ENCODE results near the gene CYSRT1. TPM values are rescaled to one million over a fixed set of nuclear protein-coding genes. Genes with fewer than 3 reads are reported as not detected.

The CYSRT1 gene
- total and polyA plus RNA-seq, 2 donors (not counting 1 experiment from before 2014, with no cell fraction given): 0.22 to 0.51 TPM

DNA sequence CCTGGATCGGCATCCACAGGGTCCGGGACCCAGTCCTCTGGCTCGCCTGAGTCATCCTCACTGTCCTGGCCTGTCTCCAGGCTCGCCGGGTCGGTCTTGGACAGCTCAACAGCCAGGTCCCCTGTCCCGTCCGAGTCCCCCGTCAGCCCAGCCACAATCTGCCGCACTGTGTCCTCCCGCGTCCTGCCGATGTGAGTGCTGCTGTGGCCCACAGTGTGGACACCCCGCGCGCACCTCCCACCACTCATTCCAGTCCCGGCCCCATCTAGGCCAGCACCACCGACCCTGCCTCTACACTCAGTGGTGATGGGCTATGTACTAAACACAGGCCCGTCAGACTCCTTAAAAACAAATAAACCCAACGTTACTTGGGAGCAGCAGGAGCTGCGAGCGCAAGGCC lies 43.3 kb upstream of the CYSRT1 start:
- H3K79me2 ChIP-seq (ENCODE audit: control insufficient read depth, insufficient read depth, low read length): peaks cover 25% of the 10 kb centered on the region
- intact Hi-C loops (cut with micrococcal nuclease): no loop called here
- 97% methylated on average over 21 of the region's 22 CpGs for WGBS (ENCODE audit: insufficient coverage)
- DNase-seq (no peak), ATAC-seq (ENCODE audit: low read depth) (no peak)
- peaks cover 0 to 74% of the 10 kb centered on the region in 2 experiments for H3K36me3 ChIP-seq (replicated peaks in 1 of 2; ENCODE audit: control extremely low read depth in 1 of 2, control insufficient read depth in 1 of 2, extremely low read depth in 1 of 2, insufficient read depth in 2 of 2, low read length in 1 of 2)
- H3K27ac ChIP-seq (ENCODE audit: low read length in 2 of 2): no peak overlapping the region
- POLR2A ChIA-PET: no interaction called here
- no peak overlapping the region for H3K4me2 ChIP-seq (replicated peaks; ENCODE audit: low read depth, low read length, poor library complexity, severe bottlenecking)
- Mint-ChIP-seq H3K9me3 (ENCODE audit: insufficient read depth) (no peaks in the 10 kb centered on the region), H3K27ac (no peak overlapping the region), H3K27me3 (no peaks in the 10 kb centered on the region), H3K4me3 (no peak overlapping the region), H3K4me1 (peaks cover 6% of the 10 kb centered on the region)
- TF ChIP-seq EZH2 (IDR thresholded peaks at IDR 0.05; ENCODE audit: borderline replicate concordance, insufficient read depth, low read depth, low read length, poor library complexity, severe bottlenecking): no peak
- TF ChIP-seq, protein P1, sequence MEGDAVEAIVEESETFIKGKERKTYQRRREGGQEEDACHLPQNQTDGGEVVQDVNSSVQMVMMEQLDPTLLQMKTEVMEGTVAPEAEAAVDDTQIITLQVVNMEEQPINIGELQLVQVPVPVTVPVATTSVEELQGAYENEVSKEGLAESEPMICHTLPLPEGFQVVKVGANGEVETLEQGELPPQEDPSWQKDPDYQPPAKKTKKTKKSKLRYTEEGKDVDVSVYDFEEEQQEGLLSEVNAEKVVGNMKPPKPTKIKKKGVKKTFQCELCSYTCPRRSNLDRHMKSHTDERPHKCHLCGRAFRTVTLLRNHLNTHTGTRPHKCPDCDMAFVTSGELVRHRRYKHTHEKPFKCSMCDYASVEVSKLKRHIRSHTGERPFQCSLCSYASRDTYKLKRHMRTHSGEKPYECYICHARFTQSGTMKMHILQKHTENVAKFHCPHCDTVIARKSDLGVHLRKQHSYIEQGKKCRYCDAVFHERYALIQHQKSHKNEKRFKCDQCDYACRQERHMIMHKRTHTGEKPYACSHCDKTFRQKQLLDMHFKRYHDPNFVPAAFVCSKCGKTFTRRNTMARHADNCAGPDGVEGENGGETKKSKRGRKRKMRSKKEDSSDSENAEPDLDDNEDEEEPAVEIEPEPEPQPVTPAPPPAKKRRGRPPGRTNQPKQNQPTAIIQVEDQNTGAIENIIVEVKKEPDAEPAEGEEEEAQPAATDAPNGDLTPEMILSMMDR (IDR thresholded peaks at IDR 0.05): no peak
- H3K4me3 ChIP-seq (ENCODE audit: control extremely low read depth in 1 of 5, extremely low read depth in 1 of 5, insufficient read depth in 1 of 5, low read depth in 2 of 5, low read length in 4 of 5): no peak overlapping the region
- H3K9me3 ChIP-seq (ENCODE audit: control extremely low read depth in 1 of 3, control insufficient read depth in 2 of 3, insufficient read depth in 1 of 3, low read length in 2 of 3): no peaks in the 10 kb centered on the region
- CTCF ChIA-PET: interaction anchor here (1.2 kb wide), 1 partner anchor 120 kb away, joined by 3 read pairs; the partner anchor contains the start of gene NRARP
- no peak overlapping the region for H3K9ac ChIP-seq (ENCODE audit: low read length)
- H4K20me1 ChIP-seq (ENCODE audit: control insufficient read depth, insufficient read depth, low read length, poor library complexity, severe bottlenecking): peaks cover 56% of the 10 kb centered on the region
- no peaks in the 10 kb centered on the region for H3K27me3 ChIP-seq (replicated peaks in 1 of 4; ENCODE audit: control extremely low read depth in 1 of 4, control insufficient read depth in 3 of 4, insufficient read depth in 4 of 4, low read length in 3 of 4)
- no peak overlapping the region for H2AFZ ChIP-seq (ENCODE audit: insufficient read depth, low read depth, low read length, poor library complexity, severe bottlenecking)
- peaks cover 4 to 8% of the 10 kb centered on the region in 2 donors for H3K4me1 ChIP-seq (ENCODE audit: control insufficient read depth in 2 of 2, insufficient read depth in 2 of 2, low read length in 2 of 2)

DNA sequence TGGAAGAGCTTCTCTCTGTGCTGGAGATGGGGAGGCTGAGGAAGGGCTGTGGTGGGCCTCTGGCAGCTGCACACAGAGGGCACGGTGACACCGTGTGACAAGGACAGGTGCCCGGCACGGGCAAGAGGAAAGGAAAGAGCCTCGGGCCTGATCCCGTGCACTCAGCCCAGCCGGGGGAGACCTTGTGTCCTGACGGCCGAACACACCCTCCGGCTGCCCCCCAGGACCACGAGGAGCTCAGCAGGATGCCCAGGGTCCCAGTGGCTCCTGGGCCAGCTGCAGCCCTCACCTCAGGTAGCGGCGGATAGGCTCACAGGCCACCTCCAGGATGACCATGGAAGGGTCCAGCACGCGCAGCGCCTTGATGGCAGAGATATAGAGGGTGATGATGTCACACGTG lies 42.1 kb upstream of the CYSRT1 start:
- H3K4me3 Mint-ChIP-seq: no peak overlapping the region
- peaks cover 17% of the 10 kb centered on the region for H3K4me1 Mint-ChIP-seq
- intact Hi-C loops (cut with micrococcal nuclease): no loop called here
- no peak for DNase-seq
- H3K36me3 ChIP-seq (replicated peaks in 1 of 2; ENCODE audit: control extremely low read depth in 1 of 2, control insufficient read depth in 1 of 2, extremely low read depth in 1 of 2, insufficient read depth in 2 of 2, low read length in 1 of 2): peaks cover 0 to 72% of the 10 kb centered on the region in 2 experiments
- CTCF ChIA-PET: no interaction called here
- H3K27me3 ChIP-seq (replicated peaks in 1 of 4; ENCODE audit: control extremely low read depth in 1 of 4, control insufficient read depth in 3 of 4, insufficient read depth in 4 of 4, low read length in 3 of 4): no peaks in the 10 kb centered on the region
- no peak overlapping the region for H3K9ac ChIP-seq (ENCODE audit: low read length)
- peaks cover 56% of the 10 kb centered on the region for H4K20me1 ChIP-seq (ENCODE audit: control insufficient read depth, insufficient read depth, low read length, poor library complexity, severe bottlenecking)
- H3K9me3 Mint-ChIP-seq (ENCODE audit: insufficient read depth): no peaks in the 10 kb centered on the region
- H3K9me3 ChIP-seq (ENCODE audit: control extremely low read depth in 1 of 3, control insufficient read depth in 2 of 3, insufficient read depth in 1 of 3, low read length in 2 of 3): no peaks in the 10 kb centered on the region
- no peak for ATAC-seq (ENCODE audit: low read depth)
- H3K4me1 ChIP-seq (ENCODE audit: control insufficient read depth in 2 of 2, insufficient read depth in 2 of 2, low read length in 2 of 2): peaks cover 16 to 19% of the 10 kb centered on the region in 2 donors
- no peak overlapping the region for H3K27ac Mint-ChIP-seq
- 97% methylated on average over 17 of the region's 17 CpGs for WGBS (ENCODE audit: insufficient coverage)
- no peak overlapping the region for H3K4me2 ChIP-seq (replicated peaks; ENCODE audit: low read depth, low read length, poor library complexity, severe bottlenecking)
- H2AFZ ChIP-seq (ENCODE audit: insufficient read depth, low read depth, low read length, poor library complexity, severe bottlenecking): no peak overlapping the region
- H3K27ac ChIP-seq (ENCODE audit: low read length in 2 of 2): no peak overlapping the region
- POLR2A ChIA-PET: no interaction called here
- H3K79me2 ChIP-seq (ENCODE audit: control insufficient read depth, insufficient read depth, low read length): peaks cover 36% of the 10 kb centered on the region
- H3K27me3 Mint-ChIP-seq: no peaks in the 10 kb centered on the region
- no peak for TF ChIP-seq EZH2 (IDR thresholded peaks at IDR 0.05; ENCODE audit: borderline replicate concordance, insufficient read depth, low read depth, low read length, poor library complexity, severe bottlenecking)
- TF ChIP-seq, protein P1 (IDR thresholded peaks at IDR 0.05): no peak
- H3K4me3 ChIP-seq (ENCODE audit: control extremely low read depth in 1 of 5, extremely low read depth in 1 of 5, insufficient read depth in 1 of 5, low read depth in 2 of 5, low read length in 4 of 5): no peak overlapping the region
